ENCODE data around the gene CTTN. TPM values are rescaled to one million over a fixed set of nuclear protein-coding genes. Genes with fewer than 3 reads are reported as not detected.

CTTN gene
- total and polyA plus RNA-seq, 3 donors from 2014 or later, result 136 to 377 (median 354) TPM

- Histone ChIP-seq H3K9me3 (no peaks in the 10 kb centered on the region), H3K4me1 (no peaks in the 10 kb centered on the region), H3K27me3 (no peaks in the 10 kb centered on the region), H3K27ac (no peak overlapping the region), H3K36me3 (ENCODE audit: low read depth, missing control alignments) (no peaks in the 10 kb centered on the region), H3K4me3 (no peak overlapping the region)
- no peak for DNase-seq
- no peak for TF ChIP-seq CTCF (IDR thresholded peaks at IDR 0.05)
- no peak for TF ChIP-seq POLR2A (IDR thresholded peaks at IDR 0.05)
- 88 to 92% methylated on average over 12 of the region's 12 CpGs for WGBS, 2 donors
- intact Hi-C loops (cut with DNase I; ENCODE audit: low total_unique reads), result no loop called here
Observed at GRCh38 chr11:70376621-70377020, 21.7 kb upstream of the CTTN start.

GRCh38 chr11:70377645-70378044 lies 20.7 kb upstream of the CTTN start:
- no peaks in the 10 kb centered on the region for H3K36me3 ChIP-seq (ENCODE audit: low read depth, missing control alignments)
- intact Hi-C loops (cut with DNase I; ENCODE audit: low total_unique reads), result no loop called here
- TF ChIP-seq POLR2A (IDR thresholded peaks at IDR 0.05) (no peak), CTCF (IDR thresholded peaks at IDR 0.05) (no peak)
- no peak overlapping the region for H3K27ac ChIP-seq
- no peaks in the 10 kb centered on the region for H3K9me3 ChIP-seq
- H3K4me1 ChIP-seq, result no peaks in the 10 kb centered on the region
- no peak for DNase-seq
- H3K27me3 ChIP-seq, result no peaks in the 10 kb centered on the region
- 86 to 91% methylated on average over 8 of the region's 8 CpGs for WGBS, 2 donors
- no peak overlapping the region for H3K4me3 ChIP-seq

GRCh38 chr11:70378506-70379134 lies 19.7 kb upstream of the CTTN start:
- WGBS, 2 donors, result 79 to 89% methylated on average over 7 to 9 of the region's 9 CpGs
- no peak overlapping the region for H3K4me3 ChIP-seq
- intact Hi-C loops (cut with DNase I; ENCODE audit: low total_unique reads), result no loop called here
- DNase-seq, result no peak
- TF ChIP-seq POLR2A (IDR thresholded peaks at IDR 0.05), result no peak
- TF ChIP-seq CTCF (IDR thresholded peaks at IDR 0.05), result no peak
- no peaks in the 10 kb centered on the region for H3K27me3 ChIP-seq
- no peaks in the 10 kb centered on the region for H3K9me3 ChIP-seq
- no peaks in the 10 kb centered on the region for H3K36me3 ChIP-seq (ENCODE audit: low read depth, missing control alignments)
- H3K4me1 ChIP-seq, result no peaks in the 10 kb centered on the region
- no peak overlapping the region for H3K27ac ChIP-seq

- no peak overlapping the region for H3K27ac ChIP-seq
- no peaks in the 10 kb centered on the region for H3K4me1 ChIP-seq
- H3K9me3 ChIP-seq, result no peaks in the 10 kb centered on the region
- WGBS, 2 donors, result 92 to 95% methylated on average over 8 of the region's 8 CpGs
- H3K4me3 ChIP-seq, result no peak overlapping the region
- no peaks in the 10 kb centered on the region for H3K27me3 ChIP-seq
- DNase-seq, result no peak
- H3K36me3 ChIP-seq (ENCODE audit: low read depth, missing control alignments), result no peaks in the 10 kb centered on the region
- TF ChIP-seq CTCF (IDR thresholded peaks at IDR 0.05) (no peak), POLR2A (IDR thresholded peaks at IDR 0.05) (no peak)
- intact Hi-C loops (cut with DNase I; ENCODE audit: low total_unique reads), result no loop called here
Observed at GRCh38 chr11:70381350-70381749, 17.0 kb upstream of the CTTN start.

Data from testis (tissue), 3 donors.